ENCODE results near the gene TRAPPC5. TPM values are rescaled to one million over a fixed set of nuclear protein-coding genes. Genes with fewer than 3 reads are reported as not detected.

Gene TRAPPC5
- total RNA-seq, 1 donor from 2014 or later: 116 TPM

- no peak for DNase-seq
- H3K4me3 ChIP-seq: no peak overlapping the region
- intact Hi-C loops (cut with micrococcal nuclease): no loop called here
- TF ChIP-seq CTCF (IDR thresholded peaks at IDR 0.05; ENCODE audit: borderline replicate concordance): no peak
- peaks cover 16% of the 10 kb centered on the region for H3K4me1 ChIP-seq
- H3K27me3 ChIP-seq (ENCODE audit: low read depth): peaks cover 19% of the 10 kb centered on the region
- H3K36me3 ChIP-seq: peaks cover 19% of the 10 kb centered on the region
- H3K9me3 ChIP-seq (replicated peaks): no peaks in the 10 kb centered on the region
- no peak overlapping the region for H3K27ac ChIP-seq (replicated peaks)
Observed at GRCh38 chr19:7685546-7686445, 5.2 kb downstream of the TRAPPC5 start.

GRCh38 chr19:7687177-7687576, 6.5 kb downstream of the TRAPPC5 start:
- no peaks in the 10 kb centered on the region for H3K9me3 ChIP-seq (replicated peaks)
- DNase-seq: no peak
- intact Hi-C loops (cut with micrococcal nuclease): no loop called here

DNA sequence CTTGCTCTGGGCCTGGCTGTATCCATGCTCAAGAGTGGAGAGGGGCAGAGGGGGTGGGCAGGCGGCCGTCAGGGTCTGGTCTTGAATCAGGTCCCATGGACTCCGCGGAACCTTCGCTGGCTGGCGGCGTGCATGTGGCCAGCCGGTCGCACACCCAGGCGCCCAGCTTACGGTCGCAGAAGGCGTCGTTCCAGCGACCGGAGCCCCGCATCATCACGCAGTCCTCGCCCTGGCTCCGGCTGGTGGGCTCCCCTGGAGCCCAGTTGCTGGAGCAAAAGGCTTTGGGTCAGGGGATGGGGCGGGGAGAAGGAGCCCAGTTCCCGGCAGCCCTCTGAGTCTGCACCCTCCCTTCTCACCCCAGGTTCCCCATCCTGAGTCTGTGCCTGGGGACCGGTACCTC, 8.5 kb downstream of the TRAPPC5 start:
- intact Hi-C loops (cut with micrococcal nuclease): no loop called here
- DNase-seq: no peak
- Histone ChIP-seq H3K27me3 (ENCODE audit: low read depth) (peaks cover 38% of the 10 kb centered on the region), H3K27ac (replicated peaks) (no peak overlapping the region), H3K36me3 (no peaks in the 10 kb centered on the region), H3K4me3 (no peak overlapping the region), H3K4me1 (no peaks in the 10 kb centered on the region), H3K9me3 (replicated peaks) (no peaks in the 10 kb centered on the region)
- TF ChIP-seq CTCF (IDR thresholded peaks at IDR 0.05; ENCODE audit: borderline replicate concordance): no peak

More at GRCh38 chr19:7687177-7687576, 6.5 kb downstream of the TRAPPC5 start:
- Histone ChIP-seq H3K4me3 (no peak overlapping the region), H3K4me1 (peaks cover 2% of the 10 kb centered on the region), H3K27me3 (ENCODE audit: low read depth) (peaks cover 27% of the 10 kb centered on the region), H3K27ac (replicated peaks) (no peak overlapping the region), H3K36me3 (peaks cover 19% of the 10 kb centered on the region)
- TF ChIP-seq CTCF (IDR thresholded peaks at IDR 0.05; ENCODE audit: borderline replicate concordance): no peak

DNA sequence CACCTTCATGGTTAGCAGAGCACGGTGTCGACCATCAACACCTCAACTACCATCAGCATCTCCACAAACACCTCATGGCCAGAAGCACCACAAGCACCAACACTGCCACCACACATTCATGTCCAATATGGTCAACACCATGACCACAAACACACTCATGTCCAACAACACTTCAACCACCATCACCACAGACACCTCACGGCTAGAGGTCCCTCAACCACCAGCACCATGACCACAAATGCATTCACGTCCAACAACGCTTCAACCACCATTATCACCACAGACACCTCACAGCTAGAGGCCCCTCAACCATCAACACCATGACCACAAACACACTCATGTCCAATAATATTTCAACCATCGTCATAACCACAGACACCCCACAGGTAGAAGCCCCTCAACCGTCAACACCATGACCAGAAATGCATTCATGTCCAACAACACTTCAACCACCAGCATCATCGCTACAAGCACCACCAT, 10.2 kb downstream of the TRAPPC5 start:
- intact Hi-C loops (cut with micrococcal nuclease): no loop called here
- H3K4me3 ChIP-seq: no peak overlapping the region
- no peak for TF ChIP-seq CTCF (IDR thresholded peaks at IDR 0.05; ENCODE audit: borderline replicate concordance)
- DNase-seq: no peak
- no peaks in the 10 kb centered on the region for H3K4me1 ChIP-seq
- H3K27ac ChIP-seq (replicated peaks): no peak overlapping the region
- H3K36me3 ChIP-seq: no peaks in the 10 kb centered on the region
- no peaks in the 10 kb centered on the region for H3K9me3 ChIP-seq (replicated peaks)
- H3K27me3 ChIP-seq (ENCODE audit: low read depth): peaks cover 53% of the 10 kb centered on the region

DNA sequence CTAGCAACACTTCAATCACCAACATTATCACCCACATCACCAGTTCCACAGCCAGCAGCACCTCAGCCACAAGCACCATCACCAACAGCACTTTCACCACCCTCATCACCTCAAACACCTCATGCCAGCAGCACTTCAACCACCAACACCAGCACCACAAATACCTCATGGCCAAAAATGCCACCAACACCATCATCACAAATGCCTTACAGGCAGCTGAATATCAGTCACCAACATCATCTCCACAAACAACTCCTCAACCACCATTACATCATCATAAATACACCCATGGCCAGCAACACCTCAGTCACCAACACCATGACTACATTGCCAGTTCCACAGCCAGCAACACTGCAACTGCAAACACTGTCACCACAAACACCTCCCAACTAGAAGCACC, 10.9 kb downstream of the TRAPPC5 start:
- Histone ChIP-seq H3K9me3 (replicated peaks) (no peaks in the 10 kb centered on the region), H3K27ac (replicated peaks) (no peak overlapping the region), H3K36me3 (no peaks in the 10 kb centered on the region), H3K27me3 (ENCODE audit: low read depth) (peaks cover 60% of the 10 kb centered on the region), H3K4me1 (no peaks in the 10 kb centered on the region), H3K4me3 (no peak overlapping the region)
- no peak for TF ChIP-seq CTCF (IDR thresholded peaks at IDR 0.05; ENCODE audit: borderline replicate concordance)
- no peak for DNase-seq
- intact Hi-C loops (cut with micrococcal nuclease): no loop called here
